HG03565 (cell line): Measurements from ENCODE around the gene KIAA0825.

Source experiments
- ATAC-seq: cut with Tn5 transposase; IDR thresholded peaks from one replicate; pipeline ENCODE4 v1.9.1; 2021; ENCODE audit warnings: mild to moderate bottlenecking, moderate library complexity; ENCODE audit not compliant: unreplicated experiment

Gene KIAA0825

GRCh38 chr5:94508461-94509148 is 109.8 kb downstream of the KIAA0825 start:
- ATAC-seq: no peak

GRCh38 chr5:94505327-94506068 is 112.9 kb downstream of the KIAA0825 start:
- no peak for ATAC-seq

- no peak for ATAC-seq
These were observed 114.7 kb downstream of the KIAA0825 start for GRCh38 chr5:94503677-94504076.

GRCh38 chr5:94501365-94501764 is 117.0 kb downstream of the KIAA0825 start:
- no peak for ATAC-seq

GRCh38 chr5:94499806-94500205 is 118.6 kb downstream of the KIAA0825 start:
- no peak for ATAC-seq

GRCh38 chr5:94498199-94498598 is 120.2 kb downstream of the KIAA0825 start:
- ATAC-seq: no peak

GRCh38 chr5:94485067-94485466 is 133.3 kb downstream of the KIAA0825 start:
- no peak for ATAC-seq

GRCh38 chr5:94481059-94481458 is 137.3 kb downstream of the KIAA0825 start:
- ATAC-seq: no peak

GRCh38 chr5:94480486-94480885 is 137.9 kb downstream of the KIAA0825 start:
- ATAC-seq: no peak

- no peak for ATAC-seq
These were observed 144.5 kb downstream of the KIAA0825 start for GRCh38 chr5:94473936-94474335.

GRCh38 chr5:94471521-94471920 is 146.9 kb downstream of the KIAA0825 start:
- ATAC-seq: no peak

- no peak for ATAC-seq
These were observed 147.6 kb downstream of the KIAA0825 start for GRCh38 chr5:94470802-94471201.

- ATAC-seq: no peak
These were observed 148.5 kb downstream of the KIAA0825 start for GRCh38 chr5:94469894-94470329.

- no peak for ATAC-seq
These were observed 150.2 kb downstream of the KIAA0825 start for GRCh38 chr5:94467954-94468930.

GRCh38 chr5:94467346-94467953 is 151.0 kb downstream of the KIAA0825 start:
- ATAC-seq: no peak

- ATAC-seq: no peak
These were observed 154.7 kb downstream of the KIAA0825 start for GRCh38 chr5:94463739-94464138.

GRCh38 chr5:94461131-94461530 is 157.3 kb downstream of the KIAA0825 start:
- ATAC-seq: no peak

- ATAC-seq: no peak
These were observed 158.5 kb downstream of the KIAA0825 start for GRCh38 chr5:94459915-94460314.

GRCh38 chr5:94457788-94458187 is 160.6 kb downstream of the KIAA0825 start:
- no peak for ATAC-seq

- ATAC-seq: no peak
These were observed 172.7 kb downstream of the KIAA0825 start for GRCh38 chr5:94445726-94446125.

- no peak for ATAC-seq
These were observed 175.4 kb downstream of the KIAA0825 start for GRCh38 chr5:94442991-94443390.
